Measurements from ENCODE around the gene LONP2. TPM values are rescaled to one million over a fixed set of nuclear protein-coding genes. Genes with fewer than 3 reads are reported as not detected.

Gene LONP2
- total and polyA plus RNA-seq, 7 experiments from 2014 or later, result 37.8 to 124 (median 81.5) TPM

DNA sequence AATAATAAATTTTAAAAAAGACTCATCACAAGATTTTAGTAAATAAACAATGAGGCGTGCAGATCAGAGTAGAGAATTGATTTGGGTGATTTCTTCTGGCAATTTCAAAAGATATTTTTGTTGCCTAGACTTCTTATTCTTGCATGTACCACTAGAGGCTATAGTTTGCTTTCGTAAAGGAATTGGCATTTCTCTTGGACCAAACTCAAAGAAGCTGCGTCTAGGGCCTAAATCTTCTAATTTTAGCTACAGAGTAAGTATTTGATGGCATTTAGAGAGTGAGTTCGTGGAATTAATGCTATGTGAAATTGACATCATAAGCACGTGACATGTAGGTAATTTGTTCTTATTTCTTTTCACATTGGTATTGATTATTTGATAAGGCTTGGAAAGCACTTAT is 27.6 kb downstream of the LONP2 start:
- CTCF ChIA-PET, result interaction anchor here (0.7 to 1.3 kb wide), 2 partner anchors 359 to 1386 kb away, joined by 3 to 4 read pairs; no protein-coding TSS in a partner anchor
- DNase-seq, result no peak
- Mint-ChIP-seq H3K36me3 (peaks cover 0 to 46% (median 5%) of the 10 kb centered on the region in 5 donors), H3K27me3 (no peaks in the 10 kb centered on the region), H3K4me1 (peaks cover 3 to 22% (median 8%) of the 10 kb centered on the region in 7 donors), H3K27ac (no peak overlapping the region), H3K4me3 (no peak overlapping the region), H3K9me3 (peaks cover 0 to under 1% (median 0%) of the 10 kb centered on the region in 11 donors)
- Histone ChIP-seq H3K4me1 (ENCODE audit: control insufficient read depth in 2 of 2, insufficient read depth in 2 of 2, low read length in 2 of 2) (no peaks in the 10 kb centered on the region), H3K4me3 (ENCODE audit: low read length) (no peak overlapping the region), H3K27ac (ENCODE audit: low read depth, low read length) (no peak overlapping the region), H3K9me3 (ENCODE audit: control insufficient read depth in 2 of 3, low read length in 3 of 3) (no peaks in the 10 kb centered on the region), H3K36me3 (ENCODE audit: control insufficient read depth in 2 of 3, insufficient read depth in 3 of 3, low read length in 3 of 3) (peaks cover 0 to 39% (median 0%) of the 10 kb centered on the region in 3 experiments), H3K27me3 (ENCODE audit: control insufficient read depth in 2 of 2, insufficient read depth in 2 of 2, low read length in 2 of 2) (no peaks in the 10 kb centered on the region)
- intact Hi-C loops (cut with micrococcal nuclease), result no loop called here
- ATAC-seq, result no peak
- POLR2A ChIA-PET, result interaction anchor here (0.8 kb wide), 1 partner anchor 24 kb away, joined by 8 read pairs; the partner anchor contains the start of gene ABCC11

DNA sequence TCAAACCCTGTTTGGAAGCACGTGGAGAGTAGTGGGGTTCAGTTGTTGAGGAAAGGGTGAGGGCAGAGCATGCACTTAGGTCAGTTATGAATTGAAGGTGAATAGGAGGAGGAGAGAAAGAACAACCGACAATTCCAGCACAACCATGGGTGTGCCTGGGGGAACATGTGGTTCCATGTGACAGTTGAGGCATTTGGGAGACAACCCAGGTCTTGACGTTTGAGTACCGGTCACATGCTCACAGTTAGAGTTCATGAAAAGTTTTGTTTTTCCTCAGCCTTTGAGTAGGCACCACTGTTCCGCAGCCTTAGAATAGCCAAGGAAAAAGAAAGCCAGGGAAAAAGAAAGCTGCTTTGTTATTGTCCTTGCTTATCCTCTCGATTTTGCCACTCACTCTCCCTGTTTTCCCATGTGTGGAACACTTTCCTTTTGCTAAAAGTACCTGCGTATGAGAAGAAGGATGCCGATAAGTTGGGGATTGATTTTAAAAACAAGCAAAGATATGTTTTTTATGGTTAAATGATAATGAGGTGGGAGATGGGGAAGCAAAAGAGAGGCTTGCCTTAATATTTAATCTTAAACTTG is 28.8 kb downstream of the LONP2 start:
- Mint-ChIP-seq H3K27ac (peak overlapping the region in 2 of 9 donors; percentile 18 to 20), H3K9me3 (peaks cover 0 to 1% (median 0%) of the 10 kb centered on the region in 11 donors), H3K36me3 (peaks cover 9 to 53% (median 12%) of the 10 kb centered on the region in 5 donors), H3K27me3 (no peaks in the 10 kb centered on the region), H3K4me3 (no peak overlapping the region), H3K4me1 (peaks cover 0 to 25% (median 13%) of the 10 kb centered on the region in 7 donors)
- Histone ChIP-seq H3K27me3 (ENCODE audit: control insufficient read depth in 2 of 2, insufficient read depth in 2 of 2, low read length in 2 of 2) (no peaks in the 10 kb centered on the region), H3K4me1 (ENCODE audit: control insufficient read depth in 2 of 2, insufficient read depth in 2 of 2, low read length in 2 of 2) (no peaks in the 10 kb centered on the region), H3K27ac (ENCODE audit: low read depth, low read length) (no peak overlapping the region), H3K36me3 (ENCODE audit: control insufficient read depth in 2 of 3, insufficient read depth in 3 of 3, low read length in 3 of 3) (peaks cover 0 to 34% (median 4%) of the 10 kb centered on the region in 3 experiments), H3K9me3 (ENCODE audit: control insufficient read depth in 2 of 3, low read length in 3 of 3) (no peaks in the 10 kb centered on the region), H3K4me3 (ENCODE audit: low read length) (no peak overlapping the region)
- ATAC-seq (no peak), DNase-seq (no peak)
- intact Hi-C loops (cut with micrococcal nuclease), result no loop called here
- ChIA-PET CTCF (no interaction called here), POLR2A (no interaction called here)

DNA sequence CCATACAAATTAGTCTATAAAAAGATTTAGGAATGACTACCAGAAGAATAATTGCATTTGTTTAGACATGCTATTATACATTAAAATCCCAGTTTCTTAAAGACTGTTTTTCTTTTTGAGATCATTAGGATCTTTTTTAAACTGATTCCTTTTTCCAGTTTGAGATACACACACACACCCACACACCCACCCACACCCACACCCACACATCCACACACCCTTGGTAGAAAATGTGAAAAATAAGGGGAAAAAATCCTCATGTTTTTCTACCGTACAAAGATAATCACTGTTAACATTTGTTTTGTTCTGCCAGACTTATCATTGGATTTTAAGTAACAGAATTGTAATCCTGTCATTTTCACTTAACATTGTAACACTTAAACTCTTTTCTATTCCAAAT is 30.4 kb downstream of the LONP2 start:
- intact Hi-C loops (cut with micrococcal nuclease), result no loop called here
- Histone ChIP-seq H3K4me1 (ENCODE audit: control insufficient read depth in 2 of 2, insufficient read depth in 2 of 2, low read length in 2 of 2) (no peaks in the 10 kb centered on the region), H3K27ac (ENCODE audit: low read depth, low read length) (no peak overlapping the region), H3K27me3 (ENCODE audit: control insufficient read depth in 2 of 2, insufficient read depth in 2 of 2, low read length in 2 of 2) (no peaks in the 10 kb centered on the region), H3K36me3 (ENCODE audit: control insufficient read depth in 2 of 3, insufficient read depth in 3 of 3, low read length in 3 of 3) (peaks cover 0 to 37% (median 4%) of the 10 kb centered on the region in 3 experiments), H3K4me3 (ENCODE audit: low read length) (no peak overlapping the region), H3K9me3 (ENCODE audit: control insufficient read depth in 2 of 3, low read length in 3 of 3) (no peaks in the 10 kb centered on the region)
- ATAC-seq (no peak), DNase-seq (no peak)
- Mint-ChIP-seq H3K27ac (peak overlapping the region in 1 of 9 donors; percentile 52), H3K4me1 (peaks cover 0 to 33% (median 23%) of the 10 kb centered on the region in 7 donors), H3K27me3 (no peaks in the 10 kb centered on the region), H3K4me3 (no peak overlapping the region), H3K36me3 (peaks cover 14 to 59% (median 22%) of the 10 kb centered on the region in 5 donors), H3K9me3 (peaks cover 0 to 1% (median 0%) of the 10 kb centered on the region in 11 donors)
- ChIA-PET POLR2A (interaction anchor here (0.7 kb wide), 1 partner anchor 28 kb away, joined by 3 read pairs; no protein-coding TSS in a partner anchor), CTCF (no interaction called here)

DNA sequence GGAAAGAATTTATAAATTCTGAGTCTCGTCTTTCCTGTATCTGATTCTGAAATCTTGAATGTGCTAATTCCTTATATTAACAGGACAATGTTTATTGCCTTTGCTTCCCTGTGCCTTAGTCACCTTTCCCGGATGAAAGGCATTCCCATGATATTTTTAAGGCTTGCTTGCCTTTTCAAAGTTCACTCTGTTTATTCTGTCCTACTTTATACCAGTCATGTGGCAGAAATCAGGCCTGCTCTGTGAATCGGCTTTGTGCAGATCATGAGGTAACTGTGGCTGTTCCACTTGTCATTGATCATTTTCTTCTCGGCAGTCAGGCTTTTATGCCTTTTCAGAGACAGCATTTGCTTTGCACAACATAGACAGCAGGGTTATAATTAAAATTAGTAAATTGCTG is 32.0 kb downstream of the LONP2 start:
- H3K4me1 ChIP-seq (ENCODE audit: control insufficient read depth in 2 of 2, insufficient read depth in 2 of 2, low read length in 2 of 2), result no peaks in the 10 kb centered on the region
- DNase-seq (no peak), ATAC-seq (no peak)
- intact Hi-C loops (cut with micrococcal nuclease), result no loop called here
- ChIA-PET CTCF (no interaction called here), POLR2A (no interaction called here)
- H3K4me1 Mint-ChIP-seq, result peaks cover 2 to 36% (median 24%) of the 10 kb centered on the region in 7 donors
- no peak overlapping the region for H3K27ac Mint-ChIP-seq
- no peaks in the 10 kb centered on the region for H3K27me3 ChIP-seq (ENCODE audit: control insufficient read depth in 2 of 2, insufficient read depth in 2 of 2, low read length in 2 of 2)
- no peak overlapping the region for H3K27ac ChIP-seq (ENCODE audit: low read depth, low read length)
- H3K9me3 Mint-ChIP-seq, result peaks cover 0 to 1% (median 0%) of the 10 kb centered on the region in 11 donors
- no peaks in the 10 kb centered on the region for H3K27me3 Mint-ChIP-seq
- no peaks in the 10 kb centered on the region for H3K9me3 ChIP-seq (ENCODE audit: control insufficient read depth in 2 of 3, low read length in 3 of 3)
- H3K36me3 ChIP-seq (ENCODE audit: control insufficient read depth in 2 of 3, insufficient read depth in 3 of 3, low read length in 3 of 3), result peaks cover 0 to 37% (median 4%) of the 10 kb centered on the region in 3 experiments
- peaks cover 14 to 60% (median 29%) of the 10 kb centered on the region in 5 donors for H3K36me3 Mint-ChIP-seq
- no peak overlapping the region for H3K4me3 ChIP-seq (ENCODE audit: low read length)
- no peak overlapping the region for H3K4me3 Mint-ChIP-seq

- Histone ChIP-seq H3K27me3 (ENCODE audit: control insufficient read depth in 2 of 2, insufficient read depth in 2 of 2, low read length in 2 of 2) (no peaks in the 10 kb centered on the region), H3K4me1 (ENCODE audit: control insufficient read depth in 2 of 2, insufficient read depth in 2 of 2, low read length in 2 of 2) (no peaks in the 10 kb centered on the region), H3K36me3 (ENCODE audit: control insufficient read depth in 2 of 3, insufficient read depth in 3 of 3, low read length in 3 of 3) (peaks cover 0 to 37% (median 4%) of the 10 kb centered on the region in 3 experiments), H3K4me3 (ENCODE audit: low read length) (no peak overlapping the region), H3K9me3 (ENCODE audit: control insufficient read depth in 2 of 3, low read length in 3 of 3) (no peaks in the 10 kb centered on the region), H3K27ac (ENCODE audit: low read depth, low read length) (no peak overlapping the region)
- ATAC-seq, result no peak
- Mint-ChIP-seq H3K36me3 (peaks cover 14 to 57% (median 29%) of the 10 kb centered on the region in 5 donors), H3K27ac (peak overlapping the region in 3 of 9 donors; percentile 24 to 44 (median 30)), H3K4me1 (peaks cover 2 to 36% (median 24%) of the 10 kb centered on the region in 7 donors), H3K4me3 (no peak overlapping the region), H3K9me3 (peaks cover 0 to 1% (median 0%) of the 10 kb centered on the region in 11 donors), H3K27me3 (no peaks in the 10 kb centered on the region)
- no peak for DNase-seq
- intact Hi-C loops (cut with micrococcal nuclease), result no loop called here
- ChIA-PET POLR2A (interaction anchor here (0.5 kb wide), 1 partner anchor 69 kb away, joined by 4 read pairs; no protein-coding TSS in a partner anchor), CTCF (interaction anchor here (0.7 kb wide), 2 partner anchors 36 to 114 kb away, joined by 3 to 4 read pairs; no protein-coding TSS in a partner anchor)
Measured at GRCh38 chr16:48277158-48277557, 33.1 kb downstream of the LONP2 start.

- peaks cover 5 to 44% (median 28%) of the 10 kb centered on the region in 7 donors for H3K4me1 Mint-ChIP-seq
- intact Hi-C loops (cut with micrococcal nuclease), result no loop called here
- peak overlapping the region in 2 of 9 donors; percentile 8 to 34 for H3K27ac Mint-ChIP-seq
- DNase-seq, result no peak
- Histone ChIP-seq H3K4me3 (ENCODE audit: low read length) (no peak overlapping the region), H3K4me1 (ENCODE audit: control insufficient read depth in 2 of 2, insufficient read depth in 2 of 2, low read length in 2 of 2) (no peaks in the 10 kb centered on the region), H3K9me3 (ENCODE audit: control insufficient read depth in 2 of 3, low read length in 3 of 3) (no peaks in the 10 kb centered on the region), H3K36me3 (ENCODE audit: control insufficient read depth in 2 of 3, insufficient read depth in 3 of 3, low read length in 3 of 3) (peaks cover 0 to 42% (median 4%) of the 10 kb centered on the region in 3 experiments), H3K27ac (ENCODE audit: low read depth, low read length) (no peak overlapping the region), H3K27me3 (ENCODE audit: control insufficient read depth in 2 of 2, insufficient read depth in 2 of 2, low read length in 2 of 2) (no peaks in the 10 kb centered on the region)
- H3K36me3 Mint-ChIP-seq, result peaks cover 23 to 64% (median 42%) of the 10 kb centered on the region in 5 donors
- POLR2A ChIA-PET, result interaction anchor here (0.6 kb wide), 1 partner anchor 83 kb away, joined by 3 read pairs; no protein-coding TSS in a partner anchor
- H3K9me3 Mint-ChIP-seq, result peaks cover 0 to 1% (median 0%) of the 10 kb centered on the region in 11 donors
- ATAC-seq, result no peak
- H3K27me3 Mint-ChIP-seq, result no peaks in the 10 kb centered on the region
- no peak overlapping the region for H3K4me3 Mint-ChIP-seq
- CTCF ChIA-PET, result no interaction called here
Measured at GRCh38 chr16:48279199-48279598, 35.1 kb downstream of the LONP2 start.

All from naive thymus-derived CD4-positive, alpha-beta T cell (primary cell).